Activated CD4-positive, alpha-beta T cell treated with anti-CD3 and anti-CD28 coated beads for 24 hours (primary cell): ENCODE results near the gene BLMH.
"Not testable (repeated sequence)": the region's sequence is repeated elsewhere in the genome, so short reads cannot be mapped to it uniquely, and the experiment has no call there.

Experiments
- DNase-seq, 2 donors: peaks; one replicate each; pipeline ENCODE4 v3.0.0-alpha.2; 2020; ENCODE audit warnings: low read depth in 2 of 2

Gene BLMH

DNA sequence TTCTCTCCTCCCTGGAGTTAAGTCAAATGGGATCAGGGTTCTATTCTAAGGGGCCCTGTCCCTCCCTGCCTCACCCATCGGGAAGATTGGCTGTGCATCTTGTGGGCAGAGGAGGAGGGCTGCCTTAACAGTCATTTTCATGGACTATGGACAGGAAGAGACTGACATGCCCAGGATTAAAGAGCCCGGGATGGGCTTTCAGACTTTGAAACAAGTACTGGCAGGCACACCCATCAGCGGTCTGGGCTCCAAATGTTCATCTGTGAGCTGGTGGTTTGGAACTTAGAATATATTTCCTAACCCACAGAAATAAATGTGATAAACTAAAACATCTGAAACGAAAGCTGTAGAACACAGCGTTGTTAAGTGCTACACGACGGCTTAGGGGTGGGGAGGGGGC, 62.7 kb downstream of the BLMH start:
- no peak for DNase-seq

DNA sequence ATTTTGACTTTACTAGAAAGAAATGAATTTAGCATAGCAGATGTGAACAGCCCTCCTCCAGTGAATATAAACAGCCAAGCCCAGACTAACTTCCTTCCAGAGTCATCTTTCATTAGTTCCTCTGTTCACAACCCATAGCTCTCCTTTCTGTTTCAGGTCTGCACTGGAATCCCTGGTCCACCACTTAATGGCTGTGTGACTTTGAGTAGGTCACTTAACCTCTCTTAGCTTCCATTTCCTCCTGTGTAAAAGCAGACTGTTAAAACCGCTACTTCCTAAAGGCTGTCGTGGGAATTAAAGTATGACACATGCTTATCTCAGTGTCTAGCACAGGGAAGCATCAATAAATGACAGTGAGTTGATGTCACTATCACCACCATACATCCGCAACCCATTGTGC, 63.7 kb downstream of the BLMH start:
- DNase-seq, result no peak

DNA sequence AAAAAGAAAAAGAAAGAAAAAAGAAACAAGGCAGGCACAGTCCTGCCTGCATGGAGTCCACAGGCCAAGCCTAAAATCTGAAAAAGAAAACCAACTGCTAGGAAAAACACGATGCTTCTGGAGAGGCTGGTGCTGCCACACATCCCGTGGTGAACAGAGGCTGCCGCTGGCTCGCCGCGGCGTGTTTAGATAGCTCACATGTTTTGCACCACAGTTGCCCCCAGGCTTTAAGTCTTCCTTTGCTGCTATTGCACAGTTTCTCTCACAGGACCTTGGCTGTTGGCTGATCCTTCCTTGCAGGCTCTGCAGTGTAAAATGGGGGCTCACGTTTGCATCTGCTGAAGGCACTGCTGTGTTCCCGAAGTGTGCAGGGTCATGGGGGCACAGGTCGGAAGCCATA, 64.9 kb downstream of the BLMH start:
- no peak for DNase-seq

DNA sequence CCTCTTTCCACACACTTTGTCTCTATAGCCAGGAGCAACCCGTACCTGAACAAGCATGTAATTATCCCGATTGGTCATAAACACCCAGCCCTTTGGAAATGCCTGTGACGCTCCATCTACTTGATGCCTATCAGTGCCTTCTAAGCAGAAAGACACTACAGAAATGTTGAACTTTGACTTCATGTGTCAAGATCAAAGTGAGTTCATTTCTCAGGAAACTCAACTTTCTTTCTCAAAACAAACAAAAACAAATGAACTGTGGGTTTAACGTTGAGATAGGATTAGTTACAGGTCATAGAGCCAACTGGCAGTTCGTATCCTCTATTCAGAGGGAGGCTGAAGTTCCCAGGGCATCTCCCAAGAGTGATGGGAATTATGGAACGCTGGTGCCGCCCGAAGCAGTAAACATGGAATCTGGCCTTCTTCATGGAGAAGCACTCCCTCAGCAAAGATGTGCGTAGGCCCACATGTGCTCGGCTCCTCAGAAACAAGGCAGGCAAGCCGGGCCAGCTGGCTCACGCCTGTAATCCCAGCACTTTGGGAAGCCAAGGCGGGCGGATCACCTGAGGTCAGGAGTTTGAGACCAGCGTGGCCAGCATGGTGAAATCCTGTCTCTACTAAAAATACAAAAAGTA, 65.7 kb downstream of the BLMH start:
- DNase-seq, result no peak

DNA sequence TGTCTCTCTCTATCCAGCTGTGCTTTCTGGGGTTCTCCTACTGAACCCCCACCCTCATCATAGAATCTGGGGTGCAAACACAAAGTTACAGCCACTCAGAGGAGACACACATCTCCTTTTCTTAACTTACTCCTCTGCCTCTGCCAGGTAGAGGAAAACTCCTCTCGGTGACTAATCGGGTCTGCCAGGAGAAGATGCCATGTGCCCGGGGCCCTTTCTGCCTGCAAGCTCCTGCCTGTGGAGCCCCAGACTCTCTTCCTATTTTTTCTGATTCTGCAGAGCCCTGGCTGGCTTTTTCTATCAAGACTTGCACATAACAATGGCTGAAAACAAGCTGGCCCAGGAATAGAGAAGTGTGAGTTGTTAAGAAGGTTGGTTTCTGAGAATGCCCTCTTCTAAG, 66.6 kb downstream of the BLMH start:
- DNase-seq, result no peak

DNA sequence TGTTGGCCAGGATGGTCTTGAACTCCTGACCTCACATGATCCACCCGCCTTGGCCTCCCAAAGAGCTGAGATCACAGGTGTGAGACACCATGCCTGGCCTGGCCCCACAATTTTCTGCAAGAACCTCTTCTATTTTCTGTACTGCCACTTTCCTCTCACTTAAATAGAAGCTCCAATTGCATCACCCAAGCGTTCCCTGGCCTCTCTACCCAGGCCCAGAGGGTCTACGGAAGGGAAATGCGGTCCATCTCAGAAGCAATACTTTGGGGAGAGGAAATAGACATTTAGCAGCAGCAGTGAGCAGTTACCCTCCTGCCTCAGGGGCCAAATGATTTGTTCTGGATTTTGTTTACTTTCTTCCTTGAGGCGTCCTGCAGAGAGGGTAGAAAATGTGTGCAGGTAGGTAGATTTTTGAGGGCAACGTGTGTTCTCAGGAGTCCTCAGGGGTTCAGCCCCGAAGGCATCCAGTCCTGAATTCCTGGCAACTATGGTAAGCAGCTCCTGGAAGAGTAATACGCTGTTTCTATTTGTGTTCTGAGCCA, 67.3 kb downstream of the BLMH start:
- no peak for DNase-seq

DNA sequence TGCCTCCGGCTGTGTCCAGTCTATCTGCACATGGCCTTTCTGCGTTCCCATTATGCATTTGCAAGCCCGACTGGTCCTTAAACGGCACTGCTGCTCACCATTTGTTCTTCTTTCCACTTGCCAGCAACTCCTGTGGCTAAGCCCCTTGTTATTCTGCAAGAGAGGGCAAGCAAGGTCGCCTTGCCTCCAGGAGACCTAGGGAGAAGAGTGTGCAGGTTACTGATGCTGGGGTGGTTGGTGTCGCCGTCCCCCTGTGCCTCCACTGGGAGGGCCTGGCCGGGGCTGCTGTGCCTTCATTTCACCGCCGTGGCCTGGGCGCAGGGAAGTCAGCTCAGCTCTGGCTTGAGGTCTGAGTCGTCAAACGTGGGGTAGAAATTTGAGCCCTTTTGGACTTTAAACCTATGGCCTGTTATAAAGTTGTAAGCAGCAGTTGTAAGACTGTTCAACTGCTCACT, 69.0 kb downstream of the BLMH start:
- DNase-seq, result no peak

DNA sequence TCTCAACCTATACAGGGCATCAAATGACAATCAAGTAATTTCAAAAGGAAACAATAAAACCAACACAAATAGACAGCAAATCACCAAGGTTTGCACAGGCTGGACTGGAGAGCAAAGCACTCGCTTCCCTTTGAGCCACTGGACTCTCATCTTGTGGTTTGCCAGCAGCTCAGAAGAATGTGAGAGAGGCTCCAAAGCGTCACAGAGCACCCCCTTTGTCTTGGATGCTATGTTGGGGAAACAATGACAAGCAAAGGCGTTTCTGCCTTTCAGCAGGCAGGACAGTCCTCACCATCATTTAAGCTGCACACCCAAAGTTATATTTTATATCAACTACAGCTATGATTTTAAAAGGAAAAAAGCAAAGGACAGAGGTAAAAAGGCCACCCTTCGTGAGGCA, 69.5 kb downstream of the BLMH start:
- no peak for DNase-seq

DNA sequence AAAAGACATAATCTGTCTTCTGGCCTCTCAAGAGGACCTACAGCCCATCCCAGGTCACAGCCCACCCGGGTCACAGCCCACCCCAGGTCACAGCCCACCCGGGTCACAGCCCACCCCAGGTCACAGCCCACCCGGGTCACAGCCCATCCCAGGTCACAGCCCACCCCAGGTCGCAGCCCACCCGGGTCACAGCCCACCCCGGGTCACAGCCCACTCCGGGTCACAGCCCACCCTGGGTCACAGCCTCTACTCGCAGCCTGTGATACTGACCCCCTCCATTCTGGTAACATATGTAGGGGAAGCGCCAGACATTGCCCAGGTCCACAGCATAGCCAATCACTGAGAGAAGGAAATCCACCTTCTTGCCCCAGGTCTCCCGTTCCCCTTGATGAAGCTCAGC, 70.4 kb downstream of the BLMH start:
- DNase-seq, result no peak

DNA sequence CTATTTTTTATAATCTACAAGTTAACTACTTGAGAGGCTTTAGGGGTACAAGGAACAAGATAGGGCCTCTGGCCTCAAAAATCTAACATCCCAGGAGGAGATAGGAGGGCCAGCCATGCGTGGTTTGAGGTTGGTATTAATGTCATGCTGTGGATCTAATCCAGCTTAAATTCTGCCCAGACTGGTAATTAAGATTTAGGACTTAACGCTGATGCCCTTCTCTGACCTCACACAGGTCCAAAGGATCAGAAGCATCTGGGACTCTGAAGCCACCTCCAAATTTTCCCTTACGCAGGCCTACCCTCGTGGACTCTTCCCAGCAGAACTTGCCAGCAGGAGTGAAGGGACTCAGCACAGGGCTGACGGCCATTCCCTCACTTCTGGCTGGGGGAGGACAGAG, 71.3 kb downstream of the BLMH start:
- DNase-seq, result no peak

DNA sequence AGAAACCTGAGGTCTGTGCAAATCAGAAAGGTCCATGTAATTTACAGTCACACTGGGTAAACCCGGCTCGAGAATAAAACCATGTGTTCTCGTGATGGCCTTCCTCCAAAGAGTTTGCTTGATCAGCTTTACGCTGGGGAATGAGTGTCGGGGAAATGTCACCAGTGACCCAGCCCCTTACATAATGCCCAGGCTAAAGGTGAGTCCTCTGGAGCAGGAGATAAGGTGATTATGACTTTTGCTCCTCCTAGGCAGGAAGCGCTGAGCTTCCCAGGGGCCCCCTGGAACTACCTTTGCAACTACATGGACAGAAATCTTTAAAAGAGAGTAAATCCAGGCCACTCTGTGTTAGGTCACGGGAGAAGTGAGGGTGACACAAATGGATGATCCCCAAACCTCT, 71.9 kb downstream of the BLMH start:
- DNase-seq, result no peak

DNA sequence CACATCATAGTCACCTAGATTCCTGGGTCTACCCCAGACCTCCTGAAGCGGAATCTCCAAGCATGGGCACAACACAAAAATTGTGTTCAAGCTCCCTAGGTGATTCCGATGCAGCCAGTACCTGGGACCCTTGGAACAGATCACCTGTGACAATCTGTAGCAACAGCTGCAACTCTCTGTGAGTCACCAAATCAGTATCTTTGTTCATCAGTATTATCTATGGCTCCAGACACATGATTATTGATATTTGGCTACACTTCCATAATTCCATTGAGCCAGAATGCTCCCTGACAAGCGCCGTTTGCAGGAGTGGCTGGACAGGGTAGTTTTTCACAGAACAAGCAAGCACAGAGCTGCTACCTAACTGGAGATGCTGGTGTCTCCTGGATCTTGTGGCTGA, 72.4 kb downstream of the BLMH start:
- no peak for DNase-seq

DNA sequence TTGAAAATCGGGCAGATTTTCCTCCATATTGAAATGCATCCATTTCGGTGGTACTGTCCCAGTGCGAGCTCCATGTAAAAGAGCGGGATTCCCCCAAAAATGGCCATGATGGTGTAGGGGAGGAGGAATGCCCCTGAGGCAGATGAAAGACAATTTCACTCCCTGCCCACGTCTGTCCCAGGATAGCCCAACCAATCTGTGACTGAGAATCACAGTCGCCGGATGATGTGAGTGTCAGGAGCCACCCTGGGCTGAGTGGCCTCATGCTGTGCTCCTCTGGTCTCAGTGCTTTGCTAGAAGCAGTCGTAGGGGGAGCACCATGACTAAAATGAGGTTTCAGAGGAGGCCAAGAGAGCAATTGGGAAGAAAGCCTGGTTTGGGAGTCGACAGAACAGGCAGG, 72.9 kb downstream of the BLMH start:
- no peak for DNase-seq

DNA sequence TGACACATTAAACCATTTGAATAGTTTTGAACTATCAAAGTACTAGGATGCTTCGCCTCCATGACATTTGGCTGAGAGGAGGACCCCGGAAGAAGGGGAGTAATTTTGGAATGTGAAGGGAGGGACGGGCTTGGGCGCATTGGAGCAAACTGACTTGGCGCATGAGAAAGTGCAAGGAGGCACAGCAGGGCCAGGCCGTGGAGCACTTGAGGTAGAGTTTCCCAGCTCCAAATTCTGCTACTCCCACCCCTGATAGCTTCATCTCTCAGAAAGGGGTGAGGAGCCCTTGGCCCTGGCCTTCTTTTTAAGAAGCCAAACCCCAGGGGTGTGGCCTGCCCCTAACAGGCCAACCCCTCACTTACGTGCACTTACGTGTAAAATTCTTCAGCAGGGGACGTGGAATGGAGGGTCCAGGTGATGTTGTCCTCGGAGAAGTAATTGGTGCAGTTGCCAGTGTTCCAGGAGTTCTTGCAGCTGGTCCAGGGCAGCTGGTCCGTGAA, 73.9 kb downstream of the BLMH start:
- no peak for DNase-seq

DNA sequence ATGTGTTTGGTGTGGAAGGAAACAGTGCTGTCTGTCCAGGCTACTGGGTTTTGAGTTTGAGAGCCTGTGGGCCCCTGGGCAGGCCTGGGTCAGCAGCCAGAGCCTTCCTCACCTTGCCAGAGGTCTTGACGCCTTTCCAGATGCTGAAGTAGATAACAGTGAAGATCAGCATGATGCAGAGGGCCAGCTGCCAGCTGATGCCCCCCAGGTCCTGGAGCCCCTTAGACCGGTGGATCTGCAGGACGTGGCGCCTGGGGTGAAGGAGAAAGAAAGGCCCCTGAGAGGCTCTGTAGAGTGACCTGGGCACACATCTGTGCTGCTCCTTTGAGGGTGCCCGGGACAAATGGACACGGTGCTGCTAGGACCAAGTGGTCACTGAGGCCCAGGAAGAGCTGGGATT, 74.7 kb downstream of the BLMH start:
- no peak for DNase-seq

DNA sequence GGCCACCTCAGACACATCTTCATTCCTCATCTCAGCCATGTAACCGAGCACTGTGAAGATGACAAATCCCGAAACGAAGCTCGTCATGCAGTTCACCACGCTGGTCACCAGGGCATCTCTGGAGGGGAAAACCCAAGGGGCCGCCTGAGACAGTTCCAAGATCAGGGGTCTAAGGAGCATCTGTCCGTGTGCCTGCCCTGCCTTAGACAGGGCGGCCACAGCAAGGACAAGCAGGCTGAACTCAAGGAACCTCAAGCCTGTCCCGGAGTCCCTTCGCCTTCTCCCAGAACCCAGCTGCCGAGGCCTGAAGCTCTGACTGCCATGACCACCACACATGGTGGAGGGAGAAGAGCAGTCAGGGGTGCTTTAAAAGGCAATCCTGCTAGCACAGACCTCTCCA, 79.0 kb downstream of the BLMH start:
- no peak for DNase-seq

DNA sequence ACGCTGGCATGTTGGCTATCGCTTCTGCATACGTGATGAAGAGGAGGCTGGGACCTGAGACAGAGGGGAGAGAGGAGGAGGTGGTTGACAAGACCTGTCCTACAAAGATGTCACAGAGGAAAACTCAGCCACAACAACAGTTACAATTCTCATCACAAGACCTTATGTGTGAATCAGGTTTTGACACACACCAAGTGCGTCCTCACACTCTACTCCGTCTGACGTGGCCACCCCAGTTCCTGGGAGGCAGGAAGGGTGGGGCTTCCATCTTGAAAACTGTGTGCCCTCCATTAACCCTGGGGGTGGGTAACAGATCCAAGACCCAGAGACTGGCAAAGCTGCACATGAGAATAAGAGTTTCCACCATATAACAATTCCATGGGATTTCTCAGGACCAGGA, 80.4 kb downstream of the BLMH start:
- no peak for DNase-seq

DNA sequence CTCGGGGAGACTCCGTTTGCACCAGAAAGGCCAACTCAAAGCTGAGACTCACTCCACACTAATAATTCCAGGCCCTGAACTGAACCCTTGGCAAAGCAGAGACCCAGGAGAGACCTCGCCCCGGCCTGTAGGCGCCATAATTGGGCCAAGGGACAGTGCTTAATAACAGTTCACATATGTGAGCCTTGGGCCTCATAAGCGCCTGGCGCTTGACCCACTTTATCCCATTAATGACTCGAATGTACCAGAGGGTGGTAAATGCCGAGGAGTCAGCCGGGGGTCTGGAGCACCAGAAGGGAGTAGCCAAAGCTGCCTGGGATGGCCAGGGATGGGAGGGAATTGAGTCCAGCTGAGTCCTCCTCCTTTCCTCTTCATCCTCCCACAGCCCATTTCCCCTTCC, 80.8 kb downstream of the BLMH start:
- DNase-seq, result no peak

DNA sequence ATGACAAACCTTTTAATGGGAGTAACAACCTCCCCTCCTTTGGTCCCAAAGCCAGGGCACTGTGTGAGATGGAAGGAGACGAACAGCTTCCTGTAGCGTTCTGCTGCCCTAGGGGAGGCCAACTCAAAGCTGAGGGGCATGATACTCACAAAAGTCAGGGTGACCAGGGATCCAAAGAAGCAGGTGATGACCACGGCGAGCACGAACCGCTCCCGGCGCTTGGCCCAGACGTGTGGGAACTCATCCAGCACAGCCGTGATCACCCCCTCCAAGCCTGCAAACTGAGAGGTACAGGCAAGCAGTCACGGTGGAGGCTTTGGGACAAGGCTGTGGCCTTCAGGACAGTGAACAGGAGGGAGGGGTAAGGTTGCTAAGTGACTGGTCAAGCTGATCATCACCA, 81.4 kb downstream of the BLMH start:
- no peak for DNase-seq

DNA sequence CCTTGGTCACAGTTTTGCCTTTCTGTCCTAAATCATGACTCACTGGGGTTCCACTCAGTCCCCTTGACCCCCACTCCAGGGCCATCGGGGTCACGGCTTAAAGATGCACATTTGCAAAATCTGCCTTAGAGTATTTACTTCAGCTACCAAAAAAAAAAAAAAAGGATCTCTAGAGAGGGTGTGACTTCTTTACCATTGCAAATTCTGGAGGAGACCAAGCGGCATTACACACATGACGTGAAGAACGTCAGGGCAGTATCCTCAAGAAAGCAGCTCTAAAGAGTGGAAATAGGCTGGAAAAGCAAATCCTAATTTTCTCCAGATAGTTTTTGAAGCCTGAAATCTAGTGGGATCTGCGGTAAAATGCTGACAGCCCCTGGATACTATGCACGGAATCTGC, 81.8 kb downstream of the BLMH start:
- DNase-seq, result no peak

DNA sequence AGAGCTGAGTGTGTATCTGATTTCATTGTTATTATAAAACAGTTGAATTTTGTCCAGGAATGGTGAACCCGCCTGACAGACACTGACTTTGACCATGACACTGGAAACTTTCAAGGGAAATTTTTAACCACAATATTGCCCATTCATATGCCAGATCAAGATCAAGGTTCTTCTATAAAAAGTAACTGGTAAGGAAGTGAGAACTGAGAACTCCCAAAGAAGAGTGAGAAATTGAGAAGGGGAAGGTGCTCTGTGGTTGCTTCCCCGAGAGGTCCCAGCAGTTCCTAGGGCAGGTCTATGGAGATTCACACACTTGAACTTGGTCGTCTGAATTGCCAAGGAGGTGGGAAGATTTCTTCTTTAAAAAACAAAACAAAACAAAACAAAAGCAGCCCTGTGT, 83.5 kb downstream of the BLMH start:
- no peak for DNase-seq

DNA sequence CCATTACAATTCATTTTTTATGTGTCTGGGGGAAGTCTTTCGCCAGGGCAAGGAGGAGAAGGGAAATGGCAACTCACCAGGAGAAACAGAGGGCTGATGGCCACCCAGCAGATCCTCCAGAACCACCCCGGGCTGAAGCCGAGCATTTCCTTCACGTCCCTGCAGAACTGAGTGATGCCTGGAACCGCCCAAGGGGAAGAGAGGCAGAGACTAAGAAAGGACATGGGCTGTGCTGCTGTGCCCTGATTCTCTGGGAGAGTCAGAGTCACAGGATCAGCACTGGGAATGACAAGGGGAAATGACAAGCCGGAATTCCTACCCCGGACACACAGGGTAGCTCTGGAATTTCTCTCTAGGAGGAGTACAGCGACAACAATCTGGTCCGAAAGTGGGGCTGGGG, 84.1 kb downstream of the BLMH start:
- no peak for DNase-seq

DNA sequence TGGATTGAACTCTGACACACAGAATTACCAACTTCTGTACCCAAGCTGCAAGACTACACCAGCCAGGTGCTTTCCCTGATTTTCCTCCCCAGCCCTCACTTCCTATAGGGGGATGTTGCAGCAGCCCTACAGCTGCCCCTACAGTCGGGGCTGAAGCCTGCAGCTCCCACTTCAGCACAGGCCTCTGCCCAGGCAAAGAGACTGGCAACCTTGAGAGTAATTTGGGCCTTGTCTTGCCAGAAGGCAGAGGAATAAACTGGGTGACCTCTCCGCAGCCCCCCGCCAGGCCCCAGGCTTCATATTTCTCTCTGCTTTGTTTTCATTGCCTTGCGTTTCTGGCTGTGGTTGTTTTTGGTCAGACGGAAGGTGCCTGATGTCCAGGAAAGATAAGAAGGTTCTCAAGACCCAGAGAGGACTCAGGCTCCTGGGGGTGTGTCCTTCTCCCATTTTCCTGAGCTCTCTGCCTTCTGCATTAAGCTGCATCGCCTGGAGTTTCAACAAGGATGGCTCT, 88.2 kb downstream of the BLMH start:
- DNase-seq, result no peak

DNA sequence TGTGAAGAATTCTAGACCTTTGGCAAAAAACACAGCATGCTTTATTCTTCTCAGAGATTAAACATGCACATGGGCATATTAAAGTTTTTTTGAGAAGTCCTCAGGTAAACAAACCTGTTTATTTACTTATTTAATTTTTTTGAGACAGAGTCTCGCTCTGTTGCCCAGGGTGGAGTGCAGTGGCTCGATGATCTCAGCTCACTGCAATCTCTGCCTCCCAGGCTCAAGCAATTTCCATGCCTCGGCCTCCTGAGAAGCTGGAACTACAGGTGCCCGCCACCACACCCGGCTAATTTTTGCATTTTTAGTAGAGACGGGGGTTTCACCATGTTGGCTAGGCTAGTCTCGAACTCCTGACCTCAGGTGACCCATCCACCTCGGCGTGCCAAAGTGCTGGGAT, 91.1 kb downstream of the BLMH start:
- DNase-seq, result not testable (repeated sequence)
